Testis (tissue), 2 donors: ENCODE results near the gene GNL2.

Experiments
- CTCF ChIP-seq, 3 experiments: fragments of 450-650 bp in 2 of 3; fragments of 200-600 bp in 1 of 3; sonication (generic) in 1 of 3; IDR thresholded peaks; one replicate each; pipeline ENCODE4 v1.5.1; 2016 to 2019; ENCODE audit warnings: antibody characterized with exemption in 3 of 3, mild to moderate bottlenecking in 2 of 3, moderate library complexity in 1 of 3
- POLR2A ChIP-seq: fragments of 450-650 bp; IDR thresholded peaks from one replicate; pipeline ENCODE4 v1.6.1; 2017; ENCODE audit warnings: antibody characterized with exemption, mild to moderate bottlenecking, moderate library complexity

- TF ChIP-seq CTCF (IDR thresholded peaks at IDR 0.05) (no peak), POLR2A (no peak)
Measured at GRCh38 chr1:37599940-37600339, 4.2 kb upstream of the GNL2 start.
